Hepatocyte (in vitro differentiated cells): ENCODE results near the gene DAB1. TPM values are rescaled to one million over a fixed set of nuclear protein-coding genes. Genes with fewer than 3 reads are reported as not detected.

Source experiments
- DNase-seq: peaks from one replicate; pipeline ENCODE4 v3.0.0-alpha.2; 2016; ENCODE audit warnings: low spot score
- H2AFZ ChIP-seq: fragments of 200-600 bp; sonication (generic); 2 replicates; pipeline ENCODE4 v1.6.0; 2016; ENCODE audit warnings: antibody characterized with exemption, mild to moderate bottlenecking
- H3K27ac ChIP-seq: fragments of 200-600 bp; sonication (generic); 2 replicates; pipeline ENCODE4 v1.5.1; 2016; ENCODE audit warnings: mild to moderate bottlenecking
- H3K27me3 ChIP-seq: fragments of 200-600 bp; sonication (generic); 2 replicates; pipeline ENCODE4 v1.6.1; 2016
- H3K36me3 ChIP-seq: fragments of 200-600 bp; sonication (generic); replicated peaks from 2 replicates; pipeline ENCODE4 v1.5.1; 2016; ENCODE audit warnings: low read depth; ENCODE audit not compliant: insufficient read depth
- H3K4me1 ChIP-seq: fragments of 200-600 bp; sonication (generic); 2 replicates; pipeline ENCODE4 v1.5.1; 2016; ENCODE audit warnings: mild to moderate bottlenecking, moderate library complexity; ENCODE audit not compliant: insufficient read depth
- H3K4me2 ChIP-seq: fragments of 200-600 bp; sonication (generic); 2 replicates; pipeline ENCODE4 v1.6.0; 2016
- H3K4me3 ChIP-seq: fragments of 200-600 bp; sonication (generic); 2 replicates; pipeline ENCODE4 v1.5.1; 2016; ENCODE audit warnings: mild to moderate bottlenecking
- H3K79me2 ChIP-seq: fragments of 200-600 bp; sonication (generic); 2 replicates; pipeline ENCODE4 v1.6.0; 2017; ENCODE audit warnings: mild to moderate bottlenecking
- H3K9me2 ChIP-seq: fragments of 200-600 bp; sonication (generic); replicated peaks from 2 replicates; pipeline ENCODE4 v1.6.0; 2017; ENCODE audit warnings: mild to moderate bottlenecking; ENCODE audit not compliant: insufficient read depth
- H3K9me3 ChIP-seq: fragments of 200-600 bp; sonication (generic); 2 replicates; pipeline ENCODE4 v1.5.1; 2016; ENCODE audit warnings: low read depth, mild to moderate bottlenecking
- H4K20me1 ChIP-seq: fragments of 200-600 bp; sonication (generic); 2 replicates; pipeline ENCODE4 v1.6.0; 2016; ENCODE audit warnings: mild to moderate bottlenecking; ENCODE audit not compliant: insufficient read depth, poor library complexity, severe bottlenecking
- CTCF ChIP-seq: fragments of 200-600 bp; sonication (generic); IDR thresholded peaks from 2 replicates; pipeline ENCODE4 v1.5.1; 2016; ENCODE audit warnings: antibody characterized with exemption, mild to moderate bottlenecking; ENCODE audit not compliant: poor library complexity
- EZH2 ChIP-seq: fragments of 200-600 bp; sonication (generic); IDR thresholded peaks from 2 replicates; pipeline ENCODE4 v1.6.1; 2016; ENCODE audit warnings: antibody characterized with exemption, mild to moderate bottlenecking, borderline replicate concordance
- EZH2phosphoT487 ChIP-seq: fragments of 200-600 bp; sonication (generic); IDR thresholded peaks from one replicate; pipeline ENCODE4 v1.6.1; 2018; ENCODE audit warnings: antibody characterized with exemption, mild to moderate bottlenecking, low read depth, moderate library complexity; ENCODE audit not compliant: unreplicated experiment, severe bottlenecking
- WGBS: methylation state at CpG from one replicate; pipeline ENCODE4 v1.1.6; 2016; ENCODE audit warnings: low lambda C conversion rate; ENCODE audit errors: missing lambda C conversion rate; 5-methylcytosine and 5-hydroxymethylcytosine counted together
- polyA plus RNA-seq: library from polyadenylated mRNA; unstranded; fragments of >200 nt; fragmentation: Nextera tagmentation; extraction: Ambion mirVana; gene quantifications from 2 replicates; pipeline ENCODE4 v1.2.1, GENCODE V29; 2016
- total RNA-seq: library from RNA; depleted of rRNA; stranded (reverse); fragments of >200 nt; gene quantifications from 2 replicates; pipeline ENCODE4 v1.2.3, GENCODE V29; 2014

The DAB1 gene
- total and polyA plus RNA-seq, 2 experiments from 2014 or later = 19.5 to 37.6 TPM

DNA sequence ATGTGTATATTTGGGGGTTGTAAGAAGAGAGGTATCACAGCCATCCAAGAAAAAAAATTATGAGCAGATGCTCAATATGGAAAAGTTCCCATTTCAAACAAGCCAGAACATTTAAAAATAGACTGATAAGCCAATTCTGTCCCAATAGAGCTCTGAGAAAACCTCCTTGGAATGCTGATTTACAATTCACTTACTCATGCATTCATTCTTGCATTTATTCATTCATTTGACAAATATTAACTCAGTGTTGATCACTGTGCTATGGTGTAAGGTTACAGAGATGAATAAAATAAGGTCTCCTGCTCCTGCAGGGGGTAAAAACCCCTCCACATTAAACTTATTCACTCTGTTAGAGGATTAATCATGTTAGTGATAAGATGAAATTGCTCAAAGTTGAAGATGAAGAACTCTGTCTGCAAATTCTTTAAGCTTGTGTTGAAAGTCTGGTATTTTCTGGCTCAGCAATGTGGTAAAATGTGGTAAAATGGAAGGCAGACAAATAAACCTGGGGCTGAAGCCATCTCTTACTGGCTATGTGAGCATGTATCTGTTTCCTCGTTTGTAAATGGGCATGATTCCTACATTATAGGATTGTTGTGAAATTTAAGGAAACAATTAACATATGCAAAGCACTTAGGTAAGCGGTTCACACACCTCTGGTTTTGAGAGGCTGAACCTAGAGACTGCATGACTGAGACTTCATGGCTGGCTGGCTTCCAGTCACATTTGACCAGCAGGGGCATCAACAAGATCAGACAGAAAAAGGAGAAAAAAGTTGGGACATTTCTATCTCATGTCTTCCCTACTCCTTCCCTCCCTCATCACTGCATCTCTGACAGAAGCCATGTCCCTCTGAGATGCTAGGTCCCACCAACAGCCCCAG lies 45.0 kb upstream of the DAB1 start:
- no peak overlapping the region for H3K27ac ChIP-seq
- H4K20me1 ChIP-seq = no peaks in the 10 kb centered on the region
- H3K27me3 ChIP-seq = no peaks in the 10 kb centered on the region
- H3K9me2 ChIP-seq = no peaks in the 10 kb centered on the region
- TF ChIP-seq CTCF (no peak), EZH2phosphoT487 (no peak), EZH2 (no peak)
- H3K4me1 ChIP-seq = peaks cover 9% of the 10 kb centered on the region
- no peak overlapping the region for H2AFZ ChIP-seq
- H3K4me3 ChIP-seq = no peak overlapping the region
- no peaks in the 10 kb centered on the region for H3K36me3 ChIP-seq
- DNase-seq = no peak
- H3K4me2 ChIP-seq = no peak overlapping the region
- 80% methylated on average over 2 of the region's 2 CpGs for WGBS
- H3K9me3 ChIP-seq = no peaks in the 10 kb centered on the region
- H3K79me2 ChIP-seq = no peaks in the 10 kb centered on the region

DNA sequence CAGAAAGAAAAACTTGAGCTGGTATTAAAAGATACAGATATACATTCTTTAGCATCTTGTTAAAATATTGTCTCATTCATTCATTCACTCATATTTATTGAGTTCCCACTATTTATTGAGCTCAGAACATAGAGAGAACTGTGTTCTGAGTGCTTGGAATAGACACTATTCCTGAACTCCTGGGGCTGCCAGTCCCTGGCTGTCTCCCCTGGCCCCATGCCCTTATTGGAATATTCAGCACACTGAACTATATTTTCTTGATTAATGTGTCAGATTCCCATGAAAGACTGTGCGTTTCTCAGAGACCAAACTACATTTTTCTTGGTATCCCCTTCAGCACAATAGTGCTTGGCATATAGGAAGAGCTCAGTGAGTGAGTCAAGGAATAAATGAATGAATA lies 44.0 kb upstream of the DAB1 start:
- Histone ChIP-seq H3K9me2 (no peaks in the 10 kb centered on the region), H3K36me3 (no peaks in the 10 kb centered on the region), H3K4me3 (no peak overlapping the region), H4K20me1 (no peaks in the 10 kb centered on the region), H3K27me3 (no peaks in the 10 kb centered on the region), H2AFZ (no peak overlapping the region), H3K4me2 (no peak overlapping the region), H3K79me2 (no peaks in the 10 kb centered on the region), H3K4me1 (peaks cover 9% of the 10 kb centered on the region), H3K9me3 (no peaks in the 10 kb centered on the region), H3K27ac (no peak overlapping the region)
- WGBS = 86% methylated on average over 1 of the region's 1 CpG
- DNase-seq = no peak
- TF ChIP-seq EZH2 = no peak
- no peak for TF ChIP-seq CTCF
- no peak for TF ChIP-seq EZH2phosphoT487

- 24% methylated on average over 3 of the region's 3 CpGs for WGBS
Observed at GRCh38 chr1:57464756-57465155, 40.9 kb upstream of the DAB1 start.

More at GRCh38 chr1:57464756-57465155, 40.9 kb upstream of the DAB1 start:
- Histone ChIP-seq H3K27ac (no peak overlapping the region), H4K20me1 (no peaks in the 10 kb centered on the region), H3K36me3 (no peaks in the 10 kb centered on the region), H3K4me2 (no peak overlapping the region), H2AFZ (no peak overlapping the region), H3K4me1 (peaks cover 9% of the 10 kb centered on the region), H3K9me3 (no peaks in the 10 kb centered on the region), H3K27me3 (peaks cover 3% of the 10 kb centered on the region), H3K79me2 (no peaks in the 10 kb centered on the region), H3K9me2 (no peaks in the 10 kb centered on the region), H3K4me3 (no peak overlapping the region)
- no peak for DNase-seq
- no peak for TF ChIP-seq EZH2phosphoT487
- no peak for TF ChIP-seq CTCF
- TF ChIP-seq EZH2 = no peak
